PC-3 (cell line): ENCODE measurements around the gene BAZ2B. TPM values are rescaled to one million over a fixed set of nuclear protein-coding genes. Genes with fewer than 3 reads are reported as not detected.

ENCODE experiments used
- ATAC-seq: fragments of 200-7000 bp; cut with Tn5 transposase; 2 replicates; pipeline ENCODE4 v1.9.1; 2020; ENCODE audit warnings: mild to moderate bottlenecking, moderate library complexity
- BruUV-seq: library from RNA; stranded (reverse); fragments of 400-500 nt; replicated peaks from 2 replicates; lab custom pipeline; 2021; lab: Mats Ljungman, UMichigan
- CTCF ChIA-PET: fragments of 300-600 bp; sonication (Branson Sonifier 250); formaldehyde crosslinking; loops from one replicate; lab custom pipeline; 2022; ENCODE audit warnings: antibody characterized with exemption; lab: Charles Lee
- POLR2A ChIA-PET: fragments of 300-600 bp; sonication (Branson Sonifier 250); formaldehyde crosslinking; loops from one replicate; lab custom pipeline; 2022; ENCODE audit warnings: antibody characterized with exemption; ENCODE audit not compliant: unreplicated experiment; lab: Charles Lee
- DNase-seq: peaks from one replicate; pipeline ENCODE4 v3.0.0-alpha.2; 2015
- H2AFZ ChIP-seq: fragments of 300-600 bp; sonication (generic); 2 replicates; pipeline ENCODE4 v1.6.0; 2016; ENCODE audit warnings: antibody characterized with exemption, low read length
- H3F3A ChIP-seq: fragments of 300-600 bp; sonication (generic); one replicate; pipeline ENCODE4 v1.6.0; 2017; ENCODE audit warnings: antibody characterized with exemption, low read length, control low read depth, mild to moderate bottlenecking; ENCODE audit not compliant: unreplicated experiment
- H3K27ac ChIP-seq: fragments of 300-600 bp; sonication (generic); 2 replicates; pipeline ENCODE4 v1.5.1; 2016; ENCODE audit warnings: mild to moderate bottlenecking, low read length
- H3K27me3 ChIP-seq: fragments of 300-600 bp; sonication (generic); 2 replicates; pipeline ENCODE4 v1.6.1; 2016; ENCODE audit warnings: low read length, mixed read lengths
- H3K36me3 ChIP-seq: fragments of 300-600 bp; sonication (generic); 2 replicates; pipeline ENCODE4 v1.6.1; 2016; ENCODE audit warnings: low read depth, mixed run types, low read length, mixed read lengths
- H3K4me1 ChIP-seq: fragments of 300-600 bp; sonication (generic); 2 replicates; pipeline ENCODE4 v1.5.1; 2016; ENCODE audit warnings: low read length; ENCODE audit not compliant: insufficient read depth
- H3K4me2 ChIP-seq: fragments of 300-600 bp; sonication (generic); 2 replicates; pipeline ENCODE4 v1.6.0; 2016; ENCODE audit warnings: low read length
- H3K4me3 ChIP-seq: fragments of 300-600 bp; sonication (generic); 2 replicates; pipeline ENCODE4 v1.5.1; 2016; ENCODE audit warnings: mild to moderate bottlenecking, low read length, mixed read lengths
- H3K79me2 ChIP-seq: fragments of 300-600 bp; sonication (generic); 2 replicates; pipeline ENCODE4 v1.6.1; 2017; ENCODE audit warnings: low read length, mixed read lengths
- H3K9ac ChIP-seq: fragments of 300-600 bp; sonication (generic); 2 replicates; pipeline ENCODE4 v1.6.0; 2016; ENCODE audit warnings: mild to moderate bottlenecking, low read length
- H3K9me2 ChIP-seq: fragments of 300-600 bp; sonication (generic); replicated peaks from 2 replicates; pipeline ENCODE4 v1.6.1; 2016; ENCODE audit warnings: mixed run types, low read length, mixed read lengths
- H3K9me3 ChIP-seq: fragments of 300-600 bp; sonication (generic); 2 replicates; pipeline ENCODE4 v1.6.1; 2016; ENCODE audit warnings: low read length, mixed read lengths
- H4K20me1 ChIP-seq: fragments of 300-600 bp; sonication (generic); 2 replicates; pipeline ENCODE4 v1.6.1; 2016; ENCODE audit warnings: low read length, mixed read lengths
- CTCF ChIP-seq: fragments of 300-600 bp; sonication (generic); conservative IDR thresholded peaks from 2 replicates; pipeline ENCODE4 v1.5.1; 2017; ENCODE audit warnings: antibody characterized with exemption, low read depth, mild to moderate bottlenecking, low read length
- EZH2 ChIP-seq: fragments of 300-600 bp; sonication (generic); IDR thresholded peaks from one replicate; pipeline ENCODE4 v1.6.1; 2017; ENCODE audit warnings: antibody characterized with exemption, mild to moderate bottlenecking, low read length; ENCODE audit not compliant: unreplicated experiment
- EZH2phosphoT487 ChIP-seq: fragments of 300-600 bp; sonication (generic); IDR thresholded peaks from 2 replicates; pipeline ENCODE4 v1.6.1; 2018; ENCODE audit warnings: mild to moderate bottlenecking, antibody characterized with exemption, low read length, borderline replicate concordance
- intact Hi-C: fragments of 100-400 bp; cut with micrococcal nuclease; formaldehyde crosslinking; loops from 2 replicates; pipeline ENCODE4 v1.9.0; 2023
- total RNA-seq: library from RNA; depleted of rRNA; stranded (reverse); fragments of >200 nt; gene quantifications from 2 replicates; pipeline ENCODE4 v1.2.3, GENCODE V29; 2014

The BAZ2B gene
- total RNA-seq, 1 experiment from 2014 or later, result 19.6 TPM

- BruUV-seq, result no TSS peak
- ChIA-PET CTCF (interaction anchor here (0.6 kb wide), 1 partner anchor 290 kb away, joined by 3 read pairs; no protein-coding TSS in a partner anchor), POLR2A (no interaction called here)
- Histone ChIP-seq H2AFZ (no peak overlapping the region), H3K9me2 (no peaks in the 10 kb centered on the region), H3K27ac (no peak overlapping the region), H3K9me3 (no peaks in the 10 kb centered on the region), H3K27me3 (no peaks in the 10 kb centered on the region), H3K4me3 (peak overlapping the region; percentile 88), H3K9ac (0 out of 2 replicates have a peak overlapping the region, but pooled peaks have one; percentile 83), H3K36me3 (no peaks in the 10 kb centered on the region), H3K79me2 (peaks cover 42% of the 10 kb centered on the region), H4K20me1 (no peaks in the 10 kb centered on the region), H3K4me1 (peaks cover 35% of the 10 kb centered on the region), H3K4me2 (peak overlapping the region; percentile 86), H3F3A (no peaks in the 10 kb centered on the region)
- no peak for TF ChIP-seq EZH2phosphoT487
- no peak for TF ChIP-seq EZH2
- TF ChIP-seq CTCF, result no peak
- ATAC-seq, result no peak
- intact Hi-C loops, result no loop called here
- DNase-seq, result no peak
These were observed 3.3 kb downstream of the BAZ2B start for GRCh38 chr2:159613091-159613490.

GRCh38 chr2:159612255-159612901 is 4.0 kb downstream of the BAZ2B start:
- H3K79me2 ChIP-seq, result peaks cover 42% of the 10 kb centered on the region
- H3F3A ChIP-seq, result no peaks in the 10 kb centered on the region
- H3K4me3 ChIP-seq, result no peak overlapping the region
- no peaks in the 10 kb centered on the region for H3K27me3 ChIP-seq
- no peaks in the 10 kb centered on the region for H3K9me3 ChIP-seq
- H3K9ac ChIP-seq, result no peak overlapping the region
- DNase-seq, result no peak
- POLR2A ChIA-PET, result interaction anchor here (0.6 kb wide), 1 partner anchor 365 kb away, joined by 4 read pairs; no protein-coding TSS in a partner anchor
- H3K36me3 ChIP-seq, result no peaks in the 10 kb centered on the region
- no peak overlapping the region for H2AFZ ChIP-seq
- no peak for TF ChIP-seq CTCF
- TF ChIP-seq EZH2, result no peak
- no peak for TF ChIP-seq EZH2phosphoT487
- no peaks in the 10 kb centered on the region for H3K9me2 ChIP-seq
- peak overlapping the region; percentile 30 for H3K4me2 ChIP-seq
- H3K4me1 ChIP-seq, result peaks cover 30% of the 10 kb centered on the region
- CTCF ChIA-PET, result interaction anchor here (0.6 kb wide), 1 partner anchor 289 kb away, joined by 3 read pairs; no protein-coding TSS in a partner anchor
- no peak for ATAC-seq
- BruUV-seq, result no TSS peak
- no peaks in the 10 kb centered on the region for H4K20me1 ChIP-seq
- intact Hi-C loops, result no loop called here
- no peak overlapping the region for H3K27ac ChIP-seq
